GM19467 (cell line): ENCODE measurements around the gene TENM3.

Source experiments
- ATAC-seq: cut with Tn5 transposase; IDR thresholded peaks from one replicate; pipeline ENCODE4 v1.9.1; 2021; ENCODE audit warnings: mild to moderate bottlenecking, moderate library complexity; ENCODE audit not compliant: unreplicated experiment

TENM3 gene

DNA sequence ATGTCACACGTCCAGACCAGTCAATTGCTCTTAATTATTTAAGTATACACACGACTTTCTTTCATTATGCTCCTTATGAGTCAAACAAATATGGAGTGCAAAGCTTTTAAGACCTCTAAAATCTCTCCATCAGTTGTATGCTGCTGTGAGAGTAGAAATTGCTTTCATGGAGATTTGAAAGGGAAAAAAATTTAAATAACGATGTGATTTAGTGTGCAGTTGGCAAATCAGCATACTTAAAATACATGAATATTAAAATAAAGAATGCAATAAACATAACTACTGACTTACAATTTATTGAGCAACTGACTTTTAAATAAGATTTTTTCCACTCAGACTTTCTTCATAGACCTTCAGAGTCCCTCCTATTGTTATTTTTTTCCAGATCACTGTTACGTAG lies 9.0 kb downstream of the TENM3 start:
- no peak for ATAC-seq

DNA sequence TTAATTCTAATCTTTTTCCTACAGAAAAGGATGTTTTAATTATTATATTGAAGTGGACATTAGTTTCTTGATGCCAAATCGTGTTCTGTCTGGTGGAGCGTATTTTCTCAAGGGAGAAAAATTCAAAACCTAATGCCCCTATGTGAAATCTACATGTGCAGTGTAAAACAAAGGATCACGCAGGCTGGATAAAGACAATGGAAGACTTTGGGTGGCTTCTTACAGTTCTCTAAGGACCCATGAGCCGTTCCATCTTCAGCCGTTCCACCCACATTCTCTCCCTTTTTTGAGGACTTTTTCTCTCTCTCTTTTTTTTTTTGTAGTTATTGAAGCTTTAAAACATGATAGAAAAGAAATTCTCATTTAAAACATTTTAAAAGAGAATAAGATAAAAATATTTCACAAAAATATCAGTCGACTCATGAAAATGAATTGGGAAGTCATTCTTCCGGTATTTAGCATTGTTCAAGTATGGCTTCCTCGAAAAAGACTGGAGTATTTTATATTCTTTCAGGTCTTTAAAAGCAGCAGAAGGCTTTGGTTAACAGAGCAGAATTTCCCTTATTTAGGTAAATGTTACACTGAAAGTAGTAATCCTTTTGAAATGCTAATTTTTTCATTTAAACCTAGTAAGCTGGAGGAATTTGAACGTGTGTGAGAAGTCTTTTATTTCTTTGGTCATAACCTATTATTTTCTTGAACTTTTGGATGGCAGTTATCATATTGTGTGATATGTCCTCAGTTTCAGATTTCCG lies 11.0 kb downstream of the TENM3 start:
- no peak for ATAC-seq

- ATAC-seq: no peak
Observed at GRCh38 chr4:182255441-182256190, 12.4 kb downstream of the TENM3 start.

GRCh38 chr4:182257016-182257415 lies 13.8 kb downstream of the TENM3 start:
- no peak for ATAC-seq

DNA sequence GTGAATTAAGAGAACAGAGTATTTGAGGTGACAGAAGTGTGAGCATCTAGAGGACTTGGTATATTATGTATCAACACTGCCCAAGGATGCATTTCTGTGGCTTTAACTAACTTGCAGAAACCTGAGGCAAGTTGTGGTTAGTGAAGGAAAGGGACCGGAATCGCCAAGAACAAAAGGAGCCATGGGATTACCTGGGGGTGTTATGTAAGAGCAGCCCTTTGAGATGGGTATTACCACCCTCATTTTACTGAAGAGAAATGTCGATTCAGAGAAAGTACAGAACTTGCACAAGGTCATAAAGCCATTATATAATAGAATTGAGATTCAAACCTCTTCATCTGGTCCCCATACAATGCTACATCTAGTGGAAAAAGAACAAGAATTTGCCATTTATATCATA lies 14.3 kb downstream of the TENM3 start:
- no peak for ATAC-seq

- ATAC-seq: no peak
Observed at GRCh38 chr4:182258441-182259000, 15.3 kb downstream of the TENM3 start.

- ATAC-seq: no peak
Observed at GRCh38 chr4:182261651-182262223, 18.5 kb downstream of the TENM3 start.

DNA sequence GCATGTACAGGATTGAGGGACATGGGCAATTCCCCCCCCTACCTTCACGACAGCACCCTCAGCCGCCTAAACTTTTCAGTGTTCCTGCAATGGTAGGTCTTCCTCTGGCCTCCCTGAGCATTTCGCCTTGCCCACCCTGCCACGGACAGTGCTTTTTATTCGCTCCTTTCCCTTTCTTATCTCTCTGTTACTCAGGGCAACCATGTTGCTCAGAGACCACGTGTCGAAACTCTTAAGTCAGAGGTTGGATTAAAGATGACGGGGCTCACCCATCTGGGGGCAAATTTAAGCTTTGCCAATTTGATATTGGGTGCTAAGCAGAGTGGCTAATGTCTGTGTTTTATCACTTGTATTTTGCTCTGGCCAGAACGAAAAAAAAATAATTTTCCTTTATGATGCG lies 20.4 kb downstream of the TENM3 start:
- no peak for ATAC-seq

DNA sequence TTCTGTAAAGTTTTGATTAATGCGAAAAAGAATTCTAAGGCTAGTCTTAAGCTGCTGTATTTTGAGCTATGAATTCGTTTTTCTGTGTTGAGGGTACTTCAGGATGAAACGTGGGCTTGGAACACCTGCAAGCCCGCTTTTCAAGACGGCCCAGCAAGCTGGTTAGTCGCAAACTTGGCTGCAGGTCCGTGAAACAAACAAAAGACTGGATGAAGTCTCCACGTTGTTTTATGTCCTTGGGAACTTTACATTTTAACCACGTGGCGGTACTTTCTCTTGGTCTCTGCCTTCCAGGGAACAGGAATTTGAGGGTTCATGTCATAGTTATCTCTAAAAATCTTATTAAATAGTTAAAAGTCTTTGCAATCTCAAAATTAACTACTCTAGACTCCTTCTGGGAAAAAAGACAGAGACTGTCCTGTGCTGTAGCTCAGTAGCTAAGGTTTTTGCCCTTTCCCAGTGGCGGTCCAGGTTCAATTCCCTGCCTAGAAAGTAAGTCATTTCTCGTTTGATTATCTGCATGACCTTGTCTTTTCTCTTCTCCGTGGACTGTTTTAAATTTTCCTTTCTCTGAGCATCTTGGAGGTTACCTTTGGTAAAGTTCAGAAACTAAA lies 21.0 kb downstream of the TENM3 start:
- no peak for ATAC-seq

DNA sequence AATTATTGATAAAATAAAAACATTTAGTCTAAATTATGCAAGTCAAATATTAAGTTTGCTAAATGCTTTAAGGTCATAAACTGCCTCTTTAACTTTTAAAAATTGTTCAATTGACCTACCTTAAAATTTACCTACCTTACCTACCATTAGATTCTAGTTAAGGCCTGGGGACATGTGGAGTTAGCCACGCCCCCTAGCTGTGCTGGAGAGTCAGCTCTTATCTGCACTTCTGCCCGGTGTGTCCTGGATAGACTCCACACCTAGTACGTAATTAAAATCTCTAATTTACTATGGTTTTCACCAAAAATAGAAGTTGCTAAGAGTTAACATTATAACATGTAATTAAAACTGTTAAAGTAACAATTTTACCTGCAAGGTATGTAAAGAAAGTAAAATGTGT lies 22.7 kb downstream of the TENM3 start:
- no peak for ATAC-seq

GRCh38 chr4:182267048-182267447 lies 23.8 kb downstream of the TENM3 start:
- no peak for ATAC-seq

- no peak for ATAC-seq
Observed at GRCh38 chr4:182268966-182269365, 25.8 kb downstream of the TENM3 start.

DNA sequence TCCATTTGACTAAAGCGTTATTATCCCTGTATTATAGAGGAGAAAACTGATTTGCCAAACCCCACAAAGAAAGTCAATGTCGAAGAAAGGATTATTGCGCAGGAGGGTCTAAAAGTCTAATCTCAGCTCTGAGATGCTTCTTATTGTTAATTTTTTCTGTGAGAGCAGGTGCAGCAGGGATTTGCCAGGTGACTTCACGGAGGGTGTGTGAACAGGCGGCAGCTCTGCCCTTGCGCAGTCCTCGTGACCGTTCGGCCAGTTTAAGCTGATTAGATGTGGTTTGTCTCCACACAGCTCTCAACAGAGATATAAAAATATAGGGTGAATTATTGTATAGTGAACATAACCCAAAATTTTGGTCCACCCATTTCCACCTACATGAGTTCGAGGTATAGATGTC lies 28.5 kb downstream of the TENM3 start:
- no peak for ATAC-seq

- ATAC-seq: no peak
Observed at GRCh38 chr4:182272151-182272550, 28.9 kb downstream of the TENM3 start.

GRCh38 chr4:182273191-182273935 lies 30.2 kb downstream of the TENM3 start:
- ATAC-seq: no peak

- no peak for ATAC-seq
Observed at GRCh38 chr4:182276210-182277109, 33.3 kb downstream of the TENM3 start.

- no peak for ATAC-seq
Observed at GRCh38 chr4:182277377-182277776, 34.2 kb downstream of the TENM3 start.

DNA sequence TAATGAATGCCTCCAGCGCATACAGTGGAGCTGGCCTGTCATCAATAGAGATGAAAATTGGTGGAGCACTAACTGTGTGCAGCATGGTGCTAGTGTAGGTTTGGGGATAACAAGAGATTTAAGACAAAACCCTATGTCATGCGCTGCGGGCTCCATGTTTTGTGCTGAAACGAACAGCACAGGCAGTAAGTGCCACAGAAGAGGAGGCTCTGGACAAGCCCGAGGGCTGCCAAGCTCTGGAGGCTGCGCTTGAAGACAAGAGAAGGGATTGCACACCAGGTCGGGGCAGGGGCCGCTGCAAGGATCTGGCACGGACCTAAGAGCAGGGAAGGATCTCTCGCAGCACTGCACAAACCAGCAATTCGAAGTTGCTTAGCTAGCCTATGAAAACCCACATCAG lies 35.5 kb downstream of the TENM3 start:
- ATAC-seq: no peak

- ATAC-seq: no peak
Observed at GRCh38 chr4:182280436-182281111, 37.4 kb downstream of the TENM3 start.
